Hippocampal formation (tissue), 2 donors: ENCODE results near the gene GNPNAT1.
"Not testable (repeated sequence)": the region's sequence is repeated elsewhere in the genome, so short reads cannot be mapped to it uniquely, and the experiment has no call there.

Experiments
- DNase-seq, 2 donors: peaks; one replicate each; lab custom pipeline; 2025; lab: John Stamatoyannopoulos, UW

GNPNAT1 gene

DNA sequence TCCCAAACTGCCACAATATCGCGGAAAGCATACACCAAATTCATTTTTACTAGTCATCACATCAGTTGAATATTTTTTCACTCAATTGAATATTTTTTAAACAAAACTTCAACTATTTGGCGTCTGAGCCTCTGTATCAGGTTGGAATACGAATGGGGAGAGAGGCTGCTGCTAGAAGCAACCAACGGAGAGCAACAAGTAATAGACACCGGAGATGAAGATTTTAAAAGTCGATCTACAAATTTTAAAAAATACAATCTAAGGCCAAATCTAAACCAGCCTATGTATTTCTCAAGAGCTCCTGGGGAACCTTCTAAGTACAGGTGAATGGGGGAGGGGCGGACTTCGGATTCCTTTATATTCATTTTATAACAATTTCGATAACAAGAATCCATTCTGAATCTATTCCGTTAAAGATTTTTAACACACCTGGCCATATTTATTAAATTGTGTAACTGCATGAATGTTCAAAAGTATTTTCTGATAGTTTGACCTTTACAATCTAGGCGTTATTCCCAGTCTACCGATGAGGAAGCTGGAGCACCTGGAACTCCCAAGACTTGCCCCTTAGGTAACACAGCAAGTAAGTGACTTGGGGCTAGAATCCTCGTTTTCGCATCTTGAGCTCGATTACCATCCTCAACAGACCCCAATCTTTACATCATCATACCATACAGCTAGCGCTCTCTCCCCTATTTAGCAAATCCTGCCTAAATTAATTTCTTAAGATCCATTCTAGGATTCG lies 1.2 kb downstream of the GNPNAT1 start:
- no peak for DNase-seq

DNA sequence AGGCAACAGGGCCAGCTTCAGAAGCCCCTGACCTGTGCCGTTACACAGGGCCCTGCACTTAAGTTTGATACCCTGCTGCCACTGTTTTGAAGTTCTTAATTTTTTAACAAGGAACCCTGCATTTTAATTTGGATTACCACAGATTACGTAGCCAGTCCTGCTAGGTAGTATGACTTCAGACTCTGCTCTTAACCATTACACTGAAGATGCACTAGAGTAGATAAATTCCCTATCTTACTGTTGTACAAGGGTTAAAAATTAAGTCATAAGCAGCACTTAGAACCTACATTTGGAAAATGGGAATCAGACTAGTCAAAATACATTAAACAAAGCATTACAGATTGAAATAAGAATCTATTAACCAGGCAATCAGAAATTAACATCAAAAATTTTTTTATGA lies 2.3 kb downstream of the GNPNAT1 start:
- DNase-seq: no peak

DNA sequence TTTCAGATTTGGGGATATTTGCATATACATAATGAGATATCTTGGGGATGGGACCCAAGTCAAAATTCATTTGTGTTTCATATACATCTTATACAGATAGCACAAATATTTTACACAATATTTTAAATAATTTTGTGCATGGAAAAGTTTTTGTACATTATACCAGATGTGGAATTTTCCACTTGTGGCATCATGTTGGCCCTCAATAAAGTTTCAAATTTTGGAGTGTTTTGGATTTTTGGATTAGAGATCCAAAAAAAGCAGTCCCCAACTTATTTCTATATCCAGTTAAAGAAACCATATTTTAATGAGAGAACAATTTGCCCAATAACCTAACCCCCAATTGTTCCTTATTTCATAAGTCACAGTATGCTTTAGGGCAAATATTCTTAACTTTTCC lies 4.5 kb downstream of the GNPNAT1 start:
- no peak for DNase-seq

DNA sequence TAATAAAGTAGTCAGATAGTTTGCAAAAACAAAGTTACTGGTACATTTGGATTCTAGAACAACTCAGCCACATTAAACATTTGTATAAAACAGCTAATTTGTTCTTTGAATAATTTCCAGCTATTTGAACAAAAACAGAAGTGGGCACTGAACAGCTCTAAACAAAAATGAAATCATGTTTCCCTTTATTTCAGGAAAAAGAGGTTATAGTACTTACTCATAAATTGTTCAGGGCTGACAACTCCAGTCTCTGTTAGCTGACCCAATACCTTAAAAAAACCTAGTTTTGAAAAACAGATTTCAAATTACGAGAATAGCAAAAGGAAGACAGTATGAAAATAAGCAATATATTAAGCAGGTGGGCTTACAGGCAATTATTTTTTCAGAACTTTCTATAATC lies 8.2 kb downstream of the GNPNAT1 start:
- no peak for DNase-seq

DNA sequence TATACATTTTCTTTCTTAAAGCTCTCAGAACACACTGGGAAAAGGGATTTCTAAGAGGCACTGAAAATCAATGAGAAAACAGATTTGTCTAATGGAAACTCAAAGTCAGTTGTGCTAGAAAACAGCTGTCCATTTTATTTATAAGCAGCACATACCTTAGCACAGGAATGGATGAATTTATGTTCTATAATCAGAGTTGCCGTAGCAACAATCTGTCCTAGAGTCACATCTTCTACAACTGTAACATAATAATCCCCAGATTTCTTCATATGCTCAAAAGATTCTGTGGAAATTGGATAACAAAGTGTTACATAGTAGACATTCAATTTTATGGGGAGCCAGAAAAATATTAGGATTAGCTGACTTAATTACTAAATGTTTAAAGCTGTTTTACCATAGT lies 9.8 kb downstream of the GNPNAT1 start:
- DNase-seq: no peak

DNA sequence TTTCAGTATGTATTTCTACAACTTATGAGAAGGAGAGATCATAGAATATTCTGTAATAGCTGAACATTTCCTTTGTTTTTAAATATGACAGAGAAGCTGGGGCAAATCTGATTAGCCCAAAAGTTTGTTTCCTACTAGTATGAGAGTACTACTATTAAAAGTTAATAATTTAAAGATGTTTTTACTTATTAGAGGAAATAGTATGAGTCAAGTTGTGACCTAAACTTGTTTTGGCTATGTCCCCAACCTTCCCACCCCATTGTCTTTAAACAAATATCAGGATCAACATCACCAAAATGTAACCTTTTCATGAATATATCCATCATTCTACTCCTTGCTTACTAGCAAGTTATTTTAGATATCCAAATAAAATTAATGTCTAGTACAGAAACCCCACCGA lies 10.5 kb downstream of the GNPNAT1 start:
- no peak for DNase-seq

DNA sequence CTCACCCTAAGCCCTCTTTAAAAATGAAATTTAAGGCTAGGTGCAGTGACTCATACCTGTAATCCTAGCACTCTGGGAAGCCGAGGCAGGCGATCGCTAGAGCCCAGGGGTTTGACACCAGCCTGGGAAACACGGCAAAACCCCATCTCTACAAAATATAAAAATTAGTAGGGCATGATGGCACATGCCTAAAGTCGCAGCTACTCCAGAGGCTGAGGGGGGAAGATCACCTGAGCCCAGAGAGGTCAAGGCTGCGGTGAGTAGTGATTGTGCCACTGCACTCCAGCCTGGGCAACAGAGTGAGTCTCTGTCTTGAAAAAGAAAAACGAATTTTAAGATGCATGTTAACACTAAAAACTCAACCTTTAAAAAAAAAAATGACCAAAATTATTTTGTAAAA lies 12.7 kb downstream of the GNPNAT1 start:
- DNase-seq: no peak

DNA sequence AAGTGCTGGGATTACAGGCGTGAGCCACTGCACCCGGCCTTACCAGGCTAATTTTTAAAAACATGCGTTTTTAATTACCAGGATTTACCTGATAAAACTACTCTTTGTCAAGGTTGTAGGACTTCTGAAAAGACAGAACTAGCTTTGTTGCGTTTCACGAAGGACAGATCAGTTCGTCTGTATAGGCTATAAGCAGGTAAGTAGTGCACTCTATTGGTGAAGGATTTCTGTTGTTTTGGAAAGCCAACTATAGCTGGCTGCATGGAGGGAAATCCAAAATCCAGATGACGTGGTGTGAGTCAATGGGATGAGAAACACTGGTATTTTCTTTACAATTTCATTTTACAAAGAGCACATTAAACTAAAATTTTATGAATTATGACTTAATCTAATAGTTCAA lies 14.6 kb downstream of the GNPNAT1 start:
- no peak for DNase-seq

DNA sequence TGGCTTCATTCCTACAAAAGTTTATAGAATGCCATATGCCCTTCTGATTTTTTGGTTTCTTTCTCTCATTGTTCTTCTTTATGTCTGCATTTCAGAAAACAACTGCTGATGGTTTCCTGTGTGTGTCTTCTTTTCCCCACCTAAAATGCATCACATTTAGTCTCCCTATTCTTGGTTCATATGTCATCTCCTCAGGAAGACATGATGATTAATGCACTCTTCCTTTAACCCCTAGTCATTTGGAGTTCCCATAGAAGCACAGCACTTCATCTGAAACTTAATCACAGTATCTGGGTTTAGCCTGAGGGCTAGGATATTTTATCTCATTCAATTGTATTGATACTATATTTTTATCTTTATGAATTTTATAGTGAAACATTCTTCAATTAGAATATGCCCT lies 21.5 kb downstream of the GNPNAT1 start:
- no peak for DNase-seq

DNA sequence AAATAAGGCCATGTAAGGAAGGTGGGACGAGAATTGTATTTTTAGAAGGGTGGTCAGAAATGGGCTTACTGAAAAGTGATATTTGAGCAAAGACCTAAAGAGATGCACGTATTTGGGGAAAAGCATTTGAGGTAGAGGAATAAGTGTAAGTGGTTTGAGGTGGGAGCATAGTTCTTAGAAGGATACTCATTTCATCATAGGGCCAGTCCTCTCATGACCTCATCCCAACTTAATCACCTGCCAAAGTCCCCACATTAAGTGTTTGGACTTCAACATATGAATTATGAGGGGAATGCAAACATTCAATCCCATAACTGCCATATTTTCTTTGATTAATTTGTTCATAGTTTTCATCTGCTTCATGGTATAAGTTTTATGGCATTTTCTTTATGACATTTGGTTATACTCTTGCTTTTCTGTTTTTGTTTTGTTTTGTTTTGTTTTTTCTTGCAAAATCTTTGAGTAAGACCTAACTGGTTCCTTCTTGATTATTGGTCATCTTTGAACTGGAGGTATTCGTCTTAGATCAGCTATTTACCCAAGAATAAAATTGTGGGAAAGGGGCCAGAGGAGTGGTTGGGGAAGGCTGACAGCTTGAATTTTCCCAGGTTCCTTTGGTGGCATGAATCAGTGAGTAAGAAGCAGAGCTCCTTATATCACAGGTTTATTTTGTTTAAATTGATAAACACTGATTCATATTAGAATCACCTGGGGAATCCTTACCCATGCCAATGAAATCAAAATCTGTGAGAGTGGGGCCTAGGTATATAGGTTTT lies 24.2 kb downstream of the GNPNAT1 start:
- DNase-seq: no peak

DNA sequence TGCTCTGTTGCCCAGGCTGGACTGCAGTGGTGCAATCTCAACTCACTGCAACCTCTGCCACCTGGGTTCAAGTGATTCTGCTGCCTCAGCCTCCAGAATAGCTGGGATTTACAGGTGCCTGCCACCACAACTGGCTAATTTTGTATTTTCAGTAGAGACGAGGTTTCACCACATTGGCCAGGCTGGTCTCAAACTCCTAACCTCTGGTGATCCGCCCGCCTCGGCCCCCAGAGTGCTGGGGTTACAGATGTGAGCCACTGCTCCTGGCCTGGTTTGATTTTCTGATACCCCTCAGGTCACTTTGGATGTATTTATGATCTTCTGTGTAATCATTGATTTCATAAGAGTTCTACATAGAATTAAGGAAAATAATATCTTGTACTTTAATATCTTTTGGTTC lies 28.5 kb downstream of the GNPNAT1 start:
- DNase-seq: not testable (repeated sequence)

DNA sequence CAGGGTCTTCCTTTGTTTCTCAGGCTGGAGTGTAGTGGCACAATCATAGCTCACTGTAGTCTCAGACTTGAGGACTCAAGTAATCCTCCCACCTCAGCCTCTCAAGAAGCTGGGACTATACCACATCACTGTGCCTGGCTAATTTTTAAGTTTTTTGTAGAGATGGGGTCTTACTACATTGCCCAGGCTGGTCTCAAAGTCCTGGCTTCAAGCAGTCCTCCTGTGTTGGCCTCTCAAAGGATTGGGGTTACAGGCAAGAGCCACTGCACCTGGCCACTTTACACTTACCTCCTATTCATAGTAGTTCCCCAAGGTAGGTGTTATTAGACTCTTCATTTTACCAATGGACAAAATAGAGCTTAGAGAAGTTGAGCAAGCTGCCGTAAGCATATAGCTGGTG lies 32.3 kb downstream of the GNPNAT1 start:
- no peak for DNase-seq

DNA sequence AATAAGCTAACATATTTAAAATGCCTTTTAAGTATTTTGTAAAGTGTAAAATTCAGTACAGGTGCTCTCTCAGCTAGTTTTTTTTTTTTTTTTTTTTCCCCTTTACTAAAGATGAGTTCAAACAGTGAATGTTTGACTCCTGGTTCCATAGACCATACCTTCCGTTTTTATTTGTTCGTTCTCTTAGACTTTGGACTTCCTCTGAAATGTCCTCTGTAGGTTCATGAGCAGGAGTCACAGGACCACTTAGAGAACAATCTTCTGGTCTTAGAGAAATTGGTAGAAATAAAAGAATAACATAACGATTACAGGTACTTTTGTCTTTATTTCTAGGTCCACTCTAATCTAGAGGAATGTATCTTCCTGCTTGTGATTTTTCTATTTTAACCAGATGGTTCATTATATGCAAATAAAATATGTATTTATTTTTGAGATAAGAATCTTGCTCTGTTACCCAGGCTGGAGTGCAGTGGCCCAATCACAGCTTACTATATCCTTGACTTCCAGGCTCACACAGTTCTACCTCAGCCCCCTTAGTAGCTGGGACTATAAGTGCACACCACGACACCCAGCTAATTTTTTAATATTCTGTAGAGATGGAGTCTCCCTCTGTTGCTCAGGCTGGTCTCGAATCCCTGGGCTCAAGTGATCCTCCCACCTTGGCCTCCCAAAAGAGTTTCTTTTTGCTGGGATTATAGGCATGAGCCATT lies 35.6 kb downstream of the GNPNAT1 start:
- DNase-seq: no peak

DNA sequence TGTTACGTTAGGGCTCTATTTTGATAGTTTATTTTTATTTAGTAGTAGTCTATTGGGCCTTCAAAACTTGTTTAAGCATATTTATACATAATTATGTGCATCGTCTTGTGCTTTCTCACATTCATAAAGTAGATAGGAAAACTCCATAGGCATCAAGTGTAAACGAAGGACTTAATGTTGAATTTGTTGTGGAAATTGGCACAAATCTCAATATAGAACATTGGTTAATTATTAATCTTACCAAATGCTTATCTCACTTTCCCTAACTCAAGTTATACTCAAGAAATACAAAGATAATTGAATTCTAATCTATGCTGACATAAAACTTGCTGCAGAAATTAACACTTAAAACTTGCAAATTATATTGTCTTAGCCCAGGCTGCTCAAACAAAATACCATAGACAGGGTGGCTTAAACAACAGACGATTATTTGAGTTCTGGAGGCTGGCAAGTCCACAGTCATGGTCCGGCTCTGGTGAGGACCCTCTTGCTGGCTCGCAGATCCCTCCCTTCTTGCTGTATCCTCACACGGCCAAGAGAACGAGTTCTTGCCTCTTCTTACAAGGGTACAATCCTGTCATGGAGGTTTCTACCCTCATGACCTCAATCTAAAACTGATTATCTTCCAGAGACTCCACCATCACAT lies 42.6 kb downstream of the GNPNAT1 start:
- no peak for DNase-seq

DNA sequence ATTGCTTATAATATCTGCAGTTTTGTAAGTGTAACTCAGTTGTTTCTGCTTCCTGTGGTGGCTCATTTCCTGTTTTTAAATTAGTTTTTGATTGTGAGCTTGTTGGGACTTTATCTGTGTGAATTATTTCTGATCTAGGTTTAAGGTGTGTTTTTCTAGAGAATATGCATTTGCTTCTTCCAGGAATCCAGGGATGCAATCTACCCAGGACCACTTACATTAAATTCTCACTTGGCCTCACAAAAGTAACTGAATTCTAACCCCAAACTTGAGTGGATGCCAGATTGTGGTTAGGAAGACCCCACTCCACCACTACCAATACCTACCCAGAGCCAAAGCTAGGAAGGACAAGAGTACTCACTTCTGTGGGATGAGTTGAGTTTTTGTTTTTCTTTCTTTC lies 49.5 kb downstream of the GNPNAT1 start:
- DNase-seq: no peak

DNA sequence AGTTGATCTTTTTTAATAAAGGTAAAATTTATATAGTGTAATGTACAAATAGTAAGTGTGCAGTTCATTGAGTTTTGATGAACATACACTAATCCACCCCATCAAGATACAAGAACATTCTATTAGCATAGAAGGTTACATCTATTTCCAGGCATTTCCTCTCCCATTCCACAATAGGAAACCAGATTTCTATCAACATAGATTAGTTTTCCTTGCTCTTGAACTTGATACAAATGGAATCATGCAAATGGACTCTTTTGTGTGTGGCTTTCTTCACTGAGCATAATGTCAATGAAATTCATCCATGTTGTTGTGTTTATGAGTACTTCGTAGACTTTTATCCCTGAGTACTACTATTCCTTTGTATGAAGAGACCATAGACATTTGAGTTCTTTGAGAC lies 50.7 kb downstream of the GNPNAT1 start:
- DNase-seq: no peak

DNA sequence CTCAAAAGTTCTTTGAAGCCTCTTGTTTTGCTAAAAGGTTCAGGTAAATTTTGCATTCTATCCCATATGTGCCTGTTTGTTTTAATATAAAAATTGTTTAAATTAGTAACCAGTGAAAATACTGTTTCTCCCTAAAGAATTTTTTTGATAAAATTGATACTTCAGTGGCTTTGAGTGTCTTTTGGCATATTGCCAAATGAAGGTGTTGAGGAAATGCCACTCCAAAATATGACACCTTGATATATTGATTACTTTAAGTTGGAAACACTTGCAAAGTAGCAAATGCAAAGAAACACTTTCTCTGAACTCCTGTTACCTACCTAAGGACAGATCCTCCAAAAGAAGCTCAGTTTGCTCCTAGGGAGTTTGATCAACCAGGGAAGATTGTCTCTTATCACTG lies 53.0 kb downstream of the GNPNAT1 start:
- DNase-seq: no peak

DNA sequence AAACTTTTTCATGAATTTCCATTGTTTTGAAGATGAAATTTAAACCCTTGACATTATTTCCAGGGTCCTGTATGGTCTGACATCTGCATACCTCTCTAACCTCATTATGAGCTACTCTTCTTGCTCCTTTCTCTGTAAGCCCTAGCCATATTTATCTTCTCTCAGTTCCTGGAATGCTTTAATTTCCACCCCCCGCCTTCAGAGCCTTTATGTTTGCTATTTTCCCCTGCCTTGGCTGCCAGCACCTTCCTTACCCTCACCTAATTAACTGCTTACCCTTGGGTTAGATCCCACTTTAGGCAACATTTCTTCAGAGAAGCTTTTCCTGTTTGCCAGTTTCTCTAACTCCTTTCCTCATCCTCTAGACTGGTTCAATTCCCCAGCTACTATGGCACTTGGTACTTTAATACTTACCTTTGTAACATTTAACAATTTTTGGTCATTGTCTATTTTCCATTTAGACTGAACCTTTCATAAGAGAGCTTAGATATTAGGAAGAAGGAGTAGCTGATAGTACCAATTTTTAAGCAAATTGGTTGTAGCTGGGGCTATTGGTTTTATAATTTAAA lies 55.4 kb downstream of the GNPNAT1 start:
- DNase-seq: no peak

DNA sequence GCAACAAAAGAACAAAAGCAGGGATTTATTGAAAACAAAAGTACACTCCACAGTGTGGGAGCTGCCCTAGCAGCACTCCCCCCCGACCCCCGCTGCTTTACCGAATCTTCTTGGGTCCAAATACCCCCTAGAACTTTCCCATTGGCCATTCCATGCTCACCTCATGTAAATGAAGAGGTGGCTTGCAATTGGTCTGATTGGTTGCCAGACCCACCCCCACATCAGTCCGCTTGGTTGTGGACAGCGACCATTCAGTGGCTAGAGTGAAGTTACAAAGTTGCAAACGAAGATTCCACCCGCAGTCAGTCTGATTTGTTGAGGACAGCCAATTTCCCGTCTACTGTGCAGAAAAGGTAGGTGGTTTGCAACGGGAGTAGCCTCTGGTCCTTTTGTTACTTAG lies 57.6 kb downstream of the GNPNAT1 start:
- no peak for DNase-seq

DNA sequence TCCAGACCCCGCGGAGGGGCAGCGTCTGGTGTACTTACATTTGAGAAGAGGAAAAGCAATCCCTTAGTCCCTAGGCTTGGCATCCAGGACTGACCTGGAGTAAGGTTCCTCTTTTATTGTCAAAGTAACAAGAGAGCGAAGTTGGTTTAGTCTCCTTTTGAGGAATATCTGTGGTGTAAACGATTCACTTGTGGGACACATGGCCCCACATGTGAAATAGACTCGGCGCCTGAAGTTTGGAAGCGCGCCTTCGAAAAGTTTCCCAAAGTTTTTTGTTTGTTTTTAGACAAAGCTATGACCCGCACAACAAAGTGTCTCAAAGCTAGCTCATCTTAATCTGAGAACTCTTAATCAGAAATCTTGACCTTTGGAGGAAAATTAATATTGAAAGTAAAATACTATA lies 60.7 kb downstream of the GNPNAT1 start:
- DNase-seq: no peak

DNA sequence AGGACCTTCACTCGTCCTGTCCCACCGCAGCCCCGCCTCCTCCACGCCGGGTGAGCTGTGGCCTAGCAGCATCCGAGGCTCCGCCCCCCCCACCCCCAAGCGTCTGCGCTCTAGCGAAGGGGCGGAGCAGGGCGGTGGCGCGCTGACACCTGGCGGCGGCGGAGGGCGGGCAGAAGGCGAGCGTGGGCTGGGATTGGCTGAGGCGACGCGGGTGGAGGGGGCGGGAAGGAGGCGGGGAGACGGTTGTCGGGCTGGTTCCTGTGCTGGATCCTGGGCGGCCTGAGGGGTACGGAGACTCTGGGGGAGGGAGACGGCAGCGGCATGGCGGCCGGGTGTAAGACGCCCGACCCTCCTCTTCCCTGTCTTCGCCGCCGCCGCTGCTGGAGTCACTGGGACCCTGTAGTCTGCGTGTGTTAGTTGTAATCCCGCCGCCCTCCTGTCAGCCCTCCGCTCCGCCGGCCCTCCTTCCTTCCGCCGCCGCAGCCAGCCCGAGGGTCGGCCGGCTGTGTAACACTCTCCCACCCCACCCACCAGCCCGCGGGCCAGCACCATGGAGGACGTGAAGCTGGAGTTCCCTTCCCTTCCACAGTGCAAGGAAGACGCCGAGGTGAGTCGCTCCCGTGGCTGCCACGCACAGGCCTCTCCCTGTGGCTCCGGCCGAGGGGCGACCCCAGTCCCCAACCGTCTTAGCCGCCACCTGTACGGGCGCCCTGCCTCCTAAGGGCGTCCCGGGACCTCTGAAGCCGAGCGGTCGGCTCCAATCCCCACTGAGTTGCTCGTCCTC lies 61.3 kb downstream of the GNPNAT1 start, which contains the start of gene STYX:
STYX (plus strand) TSS at position 242 of the 784 bp plus-strand sequence; CDS start at position 551, 309 bp downstream.
- DNase-seq: peak; percentile 95 to 98
